Panc1 (cell line): ENCODE measurements around the gene APMAP. TPM values are rescaled to one million over a fixed set of nuclear protein-coding genes. Genes with fewer than 3 reads are reported as not detected.

Source experiments
- ATAC-seq: fragments of 200-7000 bp; cut with Tn5 transposase; 2 replicates; pipeline ENCODE4 v1.9.1; 2020; ENCODE audit warnings: mild to moderate bottlenecking, moderate library complexity
- BruUV-seq: library from RNA; stranded (reverse); fragments of 400-500 nt; replicated peaks from 2 replicates; lab custom pipeline; 2021; lab: Mats Ljungman, UMichigan
- CTCF ChIA-PET: fragments of 300-600 bp; sonication (Branson Sonifier 250); formaldehyde crosslinking; loops from one replicate; lab custom pipeline; 2022; ENCODE audit warnings: antibody characterized with exemption; lab: Charles Lee
- POLR2A ChIA-PET: fragments of 300-600 bp; sonication (Branson Sonifier 250); formaldehyde crosslinking; loops from one replicate; lab custom pipeline; 2022; ENCODE audit warnings: antibody characterized with exemption; lab: Charles Lee
- DNase-seq: peaks from one replicate; pipeline ENCODE4 v3.0.0-alpha.2; 2010; ENCODE audit warnings: low read depth, low spot score
- H3K27ac ChIP-seq: 2 replicates; pipeline ENCODE4 v1.5.1; 2011; ENCODE audit warnings: mild to moderate bottlenecking, low read length, inconsistent platforms
- H3K27me3 ChIP-seq: fragments of 200-500 bp; sonication (Bioruptor generic); 2 replicates; pipeline ENCODE4 v1.6.0; 2014; ENCODE audit warnings: low read length, inconsistent platforms; ENCODE audit not compliant: control insufficient read depth, insufficient read depth
- H3K36me3 ChIP-seq: fragments of 200-500 bp; sonication (Bioruptor generic); 2 replicates; pipeline ENCODE4 v1.5.1; 2014; ENCODE audit warnings: inconsistent platforms, mild to moderate bottlenecking, low read length, moderate library complexity; ENCODE audit not compliant: control insufficient read depth, insufficient read depth
- H3K4me1 ChIP-seq: 2 replicates; pipeline ENCODE4 v1.5.1; 2011; ENCODE audit warnings: inconsistent platforms, mild to moderate bottlenecking, low read length, moderate library complexity; ENCODE audit not compliant: control insufficient read depth, insufficient read depth
- H3K4me3 ChIP-seq, 2 experiments: 2 replicates each; pipeline ENCODE4 v1.5.1; 2011 to 2012; ENCODE audit warnings: low read depth in 2 of 2, low read length in 2 of 2, mild to moderate bottlenecking in 2 of 2, inconsistent platforms in 1 of 2, moderate library complexity in 1 of 2
- H3K9me3 ChIP-seq: fragments of 200-500 bp; sonication (Bioruptor generic); 2 replicates; pipeline ENCODE4 v1.5.1; 2014; ENCODE audit warnings: low read depth, mild to moderate bottlenecking, inconsistent platforms, low read length, moderate library complexity; ENCODE audit not compliant: control insufficient read depth, insufficient read depth
- CTCF ChIP-seq: fragments of 450-650 bp; IDR thresholded peaks from 2 replicates; pipeline ENCODE4 v1.5.1; 2017; ENCODE audit warnings: mild to moderate bottlenecking
- POLR2AphosphoS5 ChIP-seq: IDR thresholded peaks from 2 replicates; pipeline ENCODE4 v1.6.1; 2012; ENCODE audit warnings: mild to moderate bottlenecking, low read depth, low read length, moderate library complexity
- REST ChIP-seq, 2 experiments: IDR thresholded peaks; 2 replicates each; pipeline ENCODE4 v1.6.1; 2011 to 2012; ENCODE audit warnings: low read depth in 2 of 2, control low read depth in 1 of 2, low read length in 1 of 2, mild to moderate bottlenecking in 1 of 2, moderate library complexity in 1 of 2; ENCODE audit not compliant: insufficient read depth in 1 of 2
- SIN3A ChIP-seq: IDR thresholded peaks from 2 replicates; pipeline ENCODE4 v1.6.1; 2012; ENCODE audit warnings: low read depth, mild to moderate bottlenecking, low read length, moderate library complexity, borderline replicate concordance; ENCODE audit not compliant: insufficient read depth
- TCF7L2 ChIP-seq: IDR thresholded peaks from 2 replicates; pipeline ENCODE4 v1.6.1; 2011; ENCODE audit warnings: mild to moderate bottlenecking, low read depth, low read length, inconsistent platforms
- in situ Hi-C: cut with HindIII; loops from 2 replicates; pipeline ENCODE4 v1.10.0; 2016; ENCODE audit warnings: low sequenced_read_pairs, low pct_unique_long_range_greater_than_20kb
- intact Hi-C: fragments of 100-400 bp; cut with micrococcal nuclease; formaldehyde crosslinking; loops from one replicate; pipeline ENCODE4 v1.10.0; 2022; ENCODE audit not compliant: unreplicated experiment
- total RNA-seq: library from RNA; stranded (reverse); gene quantifications from one replicate; pipeline ENCODE4 v1.2.1, GENCODE V29; 2021; ENCODE audit not compliant: unreplicated experiment

APMAP gene
- total RNA-seq, 1 experiment from 2014 or later = 165 TPM

- in situ Hi-C loops = no loop called here
- BruUV-seq = no TSS peak
These were observed 27.8 kb upstream of the APMAP start for GRCh38 chr20:25020345-25020744.

DNA sequence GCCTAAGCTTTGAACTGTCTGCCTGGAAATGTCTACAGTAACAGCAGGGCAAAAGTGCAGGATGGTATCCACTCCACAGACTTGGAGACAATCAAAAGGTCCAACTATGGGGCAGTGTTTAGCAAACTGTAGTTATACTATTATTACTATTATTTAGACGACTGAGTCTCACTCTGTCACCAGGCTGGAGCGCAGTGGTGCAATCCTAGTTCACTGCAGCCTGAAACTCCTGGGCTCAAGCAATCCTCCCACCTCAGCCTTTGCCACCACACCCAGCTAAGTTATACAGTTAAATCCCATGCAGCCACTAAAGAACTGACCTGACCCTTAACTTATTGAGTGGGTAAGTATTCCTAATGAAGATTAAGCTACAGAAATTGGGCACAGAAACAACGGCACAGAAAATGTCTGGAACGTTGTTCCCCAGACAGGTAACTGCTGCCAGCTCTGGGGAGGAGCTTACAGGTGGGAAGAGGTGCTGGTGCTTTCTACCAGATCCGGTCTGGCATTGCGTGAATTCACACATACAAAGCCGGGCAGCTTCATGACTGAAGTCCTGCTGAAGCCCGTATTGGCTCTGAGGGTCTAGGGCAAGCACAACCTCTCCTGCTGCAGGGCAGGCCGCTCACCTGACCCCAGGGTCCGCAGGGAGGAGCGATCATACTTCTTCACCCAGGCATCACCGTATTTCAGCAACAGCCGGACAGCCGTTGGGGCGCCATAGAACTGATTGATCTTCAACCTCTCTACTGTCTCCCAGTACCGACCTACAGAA lies 27.0 kb upstream of the APMAP start:
- ChIA-PET POLR2A (no interaction called here), CTCF (no interaction called here)
- no peak overlapping the region for H3K4me3 ChIP-seq
- DNase-seq = no peak
- ATAC-seq = no peak
- H3K27me3 ChIP-seq = no peaks in the 10 kb centered on the region
- no peak for TF ChIP-seq TCF7L2
- TF ChIP-seq REST (IDR thresholded peaks at IDR 0.05; ENCODE audit: insufficient read depth in 1 of 2, low read depth in 2 of 2, low read length in 1 of 2) = no peak
- TF ChIP-seq POLR2AphosphoS5 = no peak
- TF ChIP-seq CTCF = no peak
- no peak for TF ChIP-seq SIN3A
- BruUV-seq = no TSS peak
- H3K4me1 ChIP-seq = no peaks in the 10 kb centered on the region; the same call in 1 of the 2 replicates
- intact Hi-C loops = no loop called here
- no peaks in the 10 kb centered on the region for H3K9me3 ChIP-seq
- no peak overlapping the region for H3K27ac ChIP-seq
- in situ Hi-C loops = no loop called here
- H3K36me3 ChIP-seq = no peaks in the 10 kb centered on the region

More at GRCh38 chr20:25020345-25020744, 27.8 kb upstream of the APMAP start:
- ChIA-PET CTCF (no interaction called here), POLR2A (no interaction called here)
- no peak overlapping the region for H3K4me3 ChIP-seq
- no peak for DNase-seq
- no peaks in the 10 kb centered on the region for H3K27me3 ChIP-seq
- TF ChIP-seq CTCF = no peak
- TF ChIP-seq SIN3A = no peak
- TF ChIP-seq TCF7L2 = no peak
- no peak for TF ChIP-seq REST (IDR thresholded peaks at IDR 0.05; ENCODE audit: insufficient read depth in 1 of 2, low read depth in 2 of 2, low read length in 1 of 2)
- TF ChIP-seq POLR2AphosphoS5 = no peak
- H3K27ac ChIP-seq = no peak overlapping the region
- intact Hi-C loops = no loop called here
- ATAC-seq = no peak
- no peaks in the 10 kb centered on the region for H3K9me3 ChIP-seq
- no peaks in the 10 kb centered on the region; the same call in 1 of the 2 replicates for H3K4me1 ChIP-seq
- H3K36me3 ChIP-seq = no peaks in the 10 kb centered on the region
